SK-N-SH treated with all-trans-retinoic acid at 6 μM for 48 hours (cell line): ENCODE measurements around the gene BSG.

ENCODE experiments used
- ATAC-seq: fragments of 200-7000 bp; cut with Tn5 transposase; 3 replicates; pipeline ENCODE4 v1.9.1; 2020; ENCODE audit warnings: mild to moderate bottlenecking, moderate library complexity
- ARNTL ChIP-seq: fragments of 450-650 bp; formaldehyde crosslinking; IDR thresholded peaks from 2 replicates; pipeline ENCODE4 v1.5.0; 2020; ENCODE audit warnings: low read depth, mild to moderate bottlenecking, moderate library complexity, borderline replicate concordance
- CREB5 ChIP-seq: fragments of 250-450 bp; sonication (Bioruptor Pico); IDR thresholded peaks from 2 replicates; pipeline ENCODE4 v1.5.1; 2020; ENCODE audit warnings: low read depth, mild to moderate bottlenecking, moderate library complexity
- CSDC2 ChIP-seq: fragments of 250-450 bp; sonication (Bioruptor Pico); IDR thresholded peaks from 2 replicates; pipeline ENCODE4 v1.5.0; 2020; ENCODE audit warnings: mild to moderate bottlenecking, moderate library complexity
- ESRRG ChIP-seq: fragments of 250-450 bp; sonication (Bioruptor Pico); IDR thresholded peaks from 2 replicates; pipeline ENCODE4 v1.6.1; 2021; ENCODE audit warnings: mild to moderate bottlenecking
- GLIS3 ChIP-seq: fragments of 250-450 bp; sonication (Bioruptor Pico); IDR thresholded peaks from 2 replicates; pipeline ENCODE4 v1.5.0; 2020; ENCODE audit warnings: mild to moderate bottlenecking, moderate library complexity
- OSR1 ChIP-seq: fragments of 250-450 bp; sonication (Bioruptor Pico); IDR thresholded peaks from 2 replicates; pipeline ENCODE4 v1.8.0; 2022; ENCODE audit warnings: moderate library complexity, mild to moderate bottlenecking, inconsistent platforms
- PATZ1 ChIP-seq: fragments of 250-450 bp; sonication (Bioruptor Pico); IDR thresholded peaks from 2 replicates; pipeline ENCODE4 v1.8.0; 2020; ENCODE audit warnings: mild to moderate bottlenecking, moderate library complexity, borderline replicate concordance
- POU6F1 ChIP-seq: fragments of 250-450 bp; sonication (Bioruptor Pico); IDR thresholded peaks from 2 replicates; pipeline ENCODE4 v1.8.0; 2021; ENCODE audit warnings: low read depth, mild to moderate bottlenecking, moderate library complexity, borderline replicate concordance
- RARB ChIP-seq: fragments of 250-450 bp; sonication (Bioruptor Pico); IDR thresholded peaks from 2 replicates; pipeline ENCODE4 v1.8.0; 2021; ENCODE audit warnings: mild to moderate bottlenecking, moderate library complexity
- SNAI2 ChIP-seq: fragments of 250-450 bp; sonication (Bioruptor Pico); IDR thresholded peaks from 2 replicates; pipeline ENCODE4 v1.5.0; 2020; ENCODE audit warnings: mild to moderate bottlenecking, moderate library complexity
- TCF4 ChIP-seq: fragments of 250-450 bp; sonication (Bioruptor Pico); IDR thresholded peaks from 2 replicates; pipeline ENCODE4 v1.8.0; 2021; ENCODE audit warnings: mild to moderate bottlenecking, moderate library complexity, borderline replicate concordance
- TOX ChIP-seq: fragments of 250-450 bp; sonication (Bioruptor Pico); IDR thresholded peaks from 2 replicates; pipeline ENCODE4 v1.8.0; 2021; ENCODE audit warnings: mild to moderate bottlenecking, moderate library complexity, borderline replicate concordance
- TSHZ2 ChIP-seq: fragments of 250-450 bp; sonication (Bioruptor Pico); IDR thresholded peaks from 2 replicates; pipeline ENCODE4 v1.5.0; 2020; ENCODE audit warnings: mild to moderate bottlenecking, moderate library complexity
- ZC3H10 ChIP-seq: fragments of 250-450 bp; sonication (Bioruptor Pico); IDR thresholded peaks from 2 replicates; pipeline ENCODE4 v1.5.1; 2021; ENCODE audit warnings: mild to moderate bottlenecking, moderate library complexity
- ZFP3 ChIP-seq: fragments of 250-450 bp; sonication (Bioruptor Pico); IDR thresholded peaks from 2 replicates; pipeline ENCODE4 v1.5.0; 2020; ENCODE audit warnings: mild to moderate bottlenecking, moderate library complexity
- ZFP30 ChIP-seq: fragments of 450-650 bp; formaldehyde crosslinking; IDR thresholded peaks from 2 replicates; pipeline ENCODE4 v1.5.0; 2022; ENCODE audit warnings: mild to moderate bottlenecking, moderate library complexity
- ZNF565 ChIP-seq: fragments of 450-650 bp; formaldehyde crosslinking; conservative IDR thresholded peaks from 2 replicates; pipeline ENCODE4 v1.5.0; 2020; ENCODE audit warnings: low read depth, mild to moderate bottlenecking, moderate library complexity
- ZNF70 ChIP-seq: fragments of 450-650 bp; formaldehyde crosslinking; IDR thresholded peaks from 2 replicates; pipeline ENCODE4 v1.5.0; 2020; ENCODE audit warnings: mild to moderate bottlenecking, moderate library complexity
- ZNF8 ChIP-seq: fragments of 450-650 bp; formaldehyde crosslinking; IDR thresholded peaks from 2 replicates; pipeline ENCODE4 v1.5.0; 2020; ENCODE audit warnings: mild to moderate bottlenecking, moderate library complexity

BSG gene

GRCh38 chr19:583198-583967, 11.0 kb downstream of the BSG start:
- TF ChIP-seq PATZ1 (no peak), TCF4 (CRISPR knock-in tag) (no peak), ZFP30 (CRISPR knock-in tag) (no peak), GLIS3 (CRISPR knock-in tag) (no peak), RARB (no peak), CSDC2 (CRISPR knock-in tag) (no peak), TOX (CRISPR knock-in tag) (no peak), ARNTL (CRISPR knock-in tag) (no peak), TSHZ2 (no peak), ZC3H10 (no peak), CREB5 (CRISPR knock-in tag) (no peak), ZNF8 (CRISPR knock-in tag) (no peak), OSR1 (CRISPR knock-in tag) (no peak)
- ATAC-seq: no peak

GRCh38 chr19:583968-584239, 11.5 kb downstream of the BSG start:
- ATAC-seq: no peak
- TF ChIP-seq CSDC2 (CRISPR knock-in tag) (no peak), ZNF70 (no peak), ZFP3 (CRISPR knock-in tag) (no peak), RARB (no peak), ESRRG (CRISPR knock-in tag) (no peak), CREB5 (CRISPR knock-in tag) (no peak), ZC3H10 (no peak), TSHZ2 (no peak), PATZ1 (no peak), TOX (CRISPR knock-in tag) (no peak), ZNF565 (CRISPR knock-in tag) (no peak), SNAI2 (no peak), POU6F1 (CRISPR knock-in tag) (no peak), GLIS3 (CRISPR knock-in tag) (no peak)
- TF ChIP-seq, all 23 proteins: peak for 0
